HTR-8/SVneo (cell line): ENCODE measurements around the gene CREBBP.

Experiments
- DNase-seq: peaks from one replicate; pipeline ENCODE4 v3.0.0; 2011; ENCODE audit warnings: low spot score, mixed read lengths; ENCODE audit not compliant: insufficient read length
- FAIRE-seq: peaks from 2 replicates; lab custom pipeline; 2011; peaks lifted over from hg19 to GRCh38; lab: Jason Lieb, UNC

Gene CREBBP

DNA sequence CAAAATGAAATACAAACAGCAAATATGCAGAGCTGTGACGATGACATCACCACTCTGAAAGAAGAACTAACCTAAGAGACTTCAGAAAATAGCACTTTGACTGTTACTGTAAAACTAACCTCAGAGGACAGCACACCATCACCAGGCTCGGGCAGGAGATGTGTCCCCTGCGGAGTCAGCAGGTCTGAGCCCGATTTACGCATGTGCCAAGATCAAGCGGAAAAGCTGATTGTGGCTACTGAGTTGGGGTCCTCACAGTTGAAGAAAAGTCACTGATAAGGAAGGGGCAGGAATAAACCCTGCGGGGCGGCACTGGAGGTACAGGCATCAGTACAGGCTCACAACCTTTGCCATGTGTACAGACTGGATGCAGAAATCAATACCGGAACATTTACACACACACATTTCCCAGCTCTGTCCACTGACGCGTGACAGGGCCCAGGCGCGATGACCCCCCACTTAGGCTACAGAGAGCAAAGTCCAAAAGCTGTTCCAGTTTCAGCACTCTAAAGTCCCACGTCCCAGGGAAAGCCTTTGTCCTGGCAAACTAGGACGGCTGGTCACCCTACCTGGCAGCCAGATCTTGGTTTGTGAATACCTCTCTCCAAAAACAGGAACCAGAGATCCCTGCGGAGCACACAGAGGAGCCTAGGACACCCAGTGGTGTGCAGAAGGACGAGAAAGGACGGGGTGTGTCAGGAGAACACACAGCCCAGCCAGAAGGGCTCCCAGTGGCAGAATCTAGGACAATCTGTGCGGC lies 184.7 kb downstream of the CREBBP start:
- FAIRE-seq: no peak
- DNase-seq: no peak

DNA sequence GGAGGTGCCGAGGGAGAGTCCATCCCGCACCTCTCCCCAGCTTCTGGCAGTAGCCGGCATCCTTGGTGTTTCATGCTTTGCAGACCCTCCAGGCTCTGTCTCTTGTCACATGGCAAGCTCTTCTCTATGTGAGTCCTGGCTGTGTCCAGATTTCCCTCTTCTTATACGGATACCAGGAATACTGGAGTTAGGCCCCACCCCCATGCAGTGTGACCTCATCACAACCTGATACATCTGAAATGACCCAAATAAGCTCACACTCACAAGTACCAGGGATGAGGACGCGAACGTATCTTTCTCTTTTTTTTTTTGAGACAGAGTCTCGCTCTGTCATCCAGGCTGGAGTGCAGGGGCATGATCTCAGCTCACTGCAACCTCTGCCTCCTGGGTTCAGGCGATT lies 186.5 kb downstream of the CREBBP start:
- FAIRE-seq (no peak), DNase-seq (no peak)

DNA sequence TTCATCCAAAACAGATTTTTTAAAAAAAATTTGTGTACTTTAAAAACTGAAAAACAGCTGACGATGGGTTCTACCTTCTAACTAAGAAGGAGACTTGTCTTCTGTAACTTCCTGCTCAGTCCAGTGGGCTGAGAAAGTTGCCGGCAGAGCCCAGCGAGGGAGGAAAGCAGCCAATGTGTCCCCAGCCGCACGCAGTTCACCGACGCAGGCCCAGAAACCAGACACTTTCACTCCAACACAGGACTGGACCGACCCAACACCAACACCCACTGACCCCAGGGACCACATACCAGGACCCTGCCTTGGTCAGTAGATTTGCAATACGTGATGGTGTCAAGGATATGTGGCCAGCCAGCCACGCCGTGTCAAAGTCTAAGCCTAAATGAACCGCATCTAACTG lies 188.8 kb downstream of the CREBBP start:
- no peak for FAIRE-seq
- DNase-seq: no peak

DNA sequence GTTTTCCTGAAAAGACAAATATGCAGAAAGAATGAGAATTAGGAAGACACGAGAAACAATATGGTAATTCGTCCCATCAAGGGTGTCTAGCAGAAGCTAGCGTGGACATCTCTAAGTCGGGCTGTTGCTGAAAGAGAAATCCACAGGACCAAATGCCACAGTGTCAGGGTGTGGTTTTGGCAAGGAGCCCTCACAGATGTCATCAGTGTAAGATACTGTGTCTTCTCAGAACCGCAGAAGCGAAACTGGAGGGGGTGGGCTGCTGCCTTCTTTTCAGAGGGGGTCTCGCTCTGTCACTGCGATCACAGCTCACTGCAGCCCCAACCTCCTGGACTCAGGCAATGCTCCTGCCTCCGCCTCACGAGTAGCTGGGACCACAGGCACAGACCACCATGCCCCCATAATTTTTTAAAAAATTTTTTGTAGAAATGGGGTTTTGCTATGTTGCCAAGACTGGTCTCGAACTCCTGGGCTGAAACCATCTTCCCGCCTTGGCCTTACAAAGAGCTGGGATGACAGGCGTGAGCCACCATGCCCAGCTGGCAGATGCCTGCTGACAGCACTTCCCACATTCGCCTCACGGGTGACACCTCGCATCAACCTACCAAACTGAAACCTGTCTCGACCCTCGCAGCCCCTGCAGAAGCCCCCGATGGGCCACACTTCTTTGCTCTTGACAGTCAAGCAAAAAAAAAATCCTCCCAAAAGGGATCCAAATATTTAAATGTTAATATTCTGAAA lies 189.4 kb downstream of the CREBBP start:
- DNase-seq: no peak

DNA sequence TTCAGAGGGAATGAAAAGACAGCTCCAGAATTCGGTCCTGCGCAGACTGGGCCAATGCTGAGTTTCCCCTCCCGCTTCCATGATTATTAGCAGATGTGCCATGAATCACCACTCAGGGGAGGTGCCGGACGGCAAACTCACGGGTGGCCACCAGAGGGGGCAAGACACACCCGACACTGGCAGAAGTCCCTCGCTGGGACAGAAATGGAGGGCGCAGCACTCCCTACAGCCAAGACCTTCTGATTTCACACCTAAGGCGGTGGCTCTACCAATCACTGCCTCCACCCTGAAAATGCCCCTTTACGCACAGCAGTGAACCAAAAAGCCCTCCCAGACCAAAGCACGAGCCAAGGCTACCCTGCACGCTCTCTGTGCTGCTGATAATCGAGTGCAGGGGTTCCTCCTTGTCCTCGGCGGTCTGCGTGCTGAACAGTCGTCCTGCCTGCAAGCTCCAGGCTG lies 190.0 kb downstream of the CREBBP start:
- DNase-seq (peak; percentile 95), FAIRE-seq (peak; percentile 92)

More for the DNA sequence above, 189.4 kb downstream of the CREBBP start:
- FAIRE-seq: no peak

DNA sequence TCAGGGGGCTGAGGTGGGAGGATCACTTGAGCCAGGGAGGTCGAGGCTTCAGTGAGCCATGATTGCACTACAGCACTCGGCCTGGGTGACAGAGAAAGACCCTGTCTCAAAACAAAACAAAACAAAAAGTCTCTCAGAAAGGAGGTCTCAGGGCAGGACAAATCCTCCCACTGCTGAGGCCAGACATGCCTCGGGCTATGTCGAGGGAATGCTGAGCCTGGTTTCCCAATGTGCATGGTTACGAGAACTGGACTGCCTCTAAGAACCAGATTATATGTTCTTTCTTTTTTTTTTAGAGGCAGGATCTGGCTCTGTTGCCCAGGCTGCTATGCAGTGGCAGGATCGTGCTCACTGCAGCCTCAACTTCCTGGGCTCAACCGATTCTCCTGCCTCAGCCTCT lies 190.8 kb downstream of the CREBBP start:
- DNase-seq (no peak), FAIRE-seq (no peak)

DNA sequence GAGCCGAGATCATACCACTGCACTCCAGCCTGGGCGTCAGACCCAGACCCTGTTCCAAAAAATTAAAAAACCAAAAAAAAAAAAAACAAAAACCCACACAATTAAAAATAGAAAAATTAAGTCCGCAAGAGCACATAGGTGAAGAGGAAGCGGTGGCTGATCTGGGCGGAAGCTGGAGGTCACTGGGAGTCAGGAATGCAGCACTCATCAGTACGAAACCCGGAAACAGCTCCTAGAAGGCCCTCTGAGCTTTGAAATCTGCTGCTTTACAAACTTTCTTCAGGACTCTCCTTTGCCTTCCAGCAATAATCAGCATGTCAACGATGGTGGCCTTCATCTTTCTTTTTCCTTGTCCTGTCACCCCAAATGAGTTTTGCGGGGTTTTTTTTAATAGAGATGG lies 192.7 kb downstream of the CREBBP start:
- FAIRE-seq: no peak
- no peak for DNase-seq

DNA sequence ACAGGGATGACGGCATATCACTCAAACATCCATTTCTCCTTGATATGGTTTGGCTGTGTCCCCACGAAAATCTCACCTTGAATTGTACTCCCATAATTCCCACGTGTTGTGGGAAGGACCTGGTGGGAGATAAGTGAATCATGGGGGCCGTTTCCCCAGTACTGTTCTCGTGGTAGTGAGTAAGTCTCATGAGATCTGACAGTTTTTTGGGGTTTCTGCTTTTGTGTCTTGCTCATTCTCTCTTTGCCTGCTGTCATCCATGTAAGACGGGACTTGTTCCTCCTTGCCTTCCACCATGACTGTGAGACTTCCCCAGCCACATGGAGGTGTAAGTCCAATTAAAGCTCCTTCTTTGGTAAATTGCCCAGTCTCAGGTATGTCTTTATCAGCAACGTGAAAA lies 193.5 kb downstream of the CREBBP start:
- no peak for FAIRE-seq
- DNase-seq: no peak

DNA sequence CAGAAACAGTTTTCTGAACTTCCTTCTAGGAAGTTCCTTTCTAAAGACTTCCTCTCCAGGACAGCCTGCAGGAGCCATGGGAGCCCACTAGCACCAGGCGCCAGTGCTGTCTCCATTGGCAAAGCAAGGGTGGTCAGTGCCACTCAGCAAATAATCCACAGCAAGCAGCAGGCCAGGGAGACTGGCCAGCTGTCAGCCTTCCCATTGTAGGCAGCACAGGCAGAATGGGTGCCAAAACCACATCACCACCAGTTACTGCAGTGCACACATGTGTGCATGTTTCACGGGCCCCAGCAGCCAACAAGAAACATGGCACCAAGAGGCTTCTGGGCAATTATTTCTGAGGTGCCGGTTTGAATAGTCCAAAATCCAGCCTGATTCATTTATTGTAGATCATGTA lies 199.3 kb downstream of the CREBBP start:
- DNase-seq (no peak), FAIRE-seq (no peak)

DNA sequence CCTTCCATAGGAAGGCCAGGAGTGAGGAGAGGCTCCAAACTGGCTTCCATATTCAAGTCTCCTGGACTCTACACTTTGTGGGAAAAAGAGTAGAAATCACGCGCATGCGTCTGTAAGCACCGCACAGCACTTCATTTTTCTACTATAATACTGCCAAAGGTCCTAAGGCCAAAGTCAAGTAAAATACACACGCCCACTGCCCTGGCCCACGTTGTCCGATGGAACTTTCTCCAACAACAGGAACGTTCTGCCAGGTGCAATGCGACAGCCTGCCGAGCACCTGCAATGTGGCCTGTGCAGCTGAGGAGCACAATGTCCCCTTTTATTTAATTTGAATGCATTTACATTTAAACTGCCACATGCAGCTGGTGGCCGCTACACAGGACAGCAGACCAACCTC lies 202.5 kb downstream of the CREBBP start:
- FAIRE-seq: no peak
- DNase-seq: no peak

DNA sequence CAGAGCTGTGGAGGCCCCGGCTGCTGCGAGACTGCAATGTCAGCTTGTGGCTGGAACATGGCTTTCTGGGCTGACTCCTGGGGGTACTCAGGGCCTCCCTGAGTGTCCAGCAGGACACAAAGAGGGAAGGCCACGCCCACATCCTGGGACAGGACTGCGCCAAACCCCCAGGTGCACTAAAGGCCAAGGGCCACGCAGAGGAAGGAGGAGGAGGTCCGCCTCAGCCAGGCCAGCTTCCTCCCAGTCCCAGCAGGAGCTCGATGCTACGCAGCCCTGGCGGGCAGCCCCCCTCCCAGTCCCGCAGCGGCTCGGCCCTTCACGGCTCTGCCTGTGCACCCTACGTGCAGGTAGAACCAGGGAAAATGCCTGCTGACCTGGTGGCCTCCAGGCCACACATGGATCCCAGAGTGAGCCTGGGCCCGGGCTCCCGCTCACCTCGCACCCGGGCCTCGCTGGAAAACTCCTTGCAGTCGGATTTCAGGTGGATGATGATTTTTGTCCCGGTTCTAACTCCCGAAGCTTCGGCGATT lies 204.8 kb downstream of the CREBBP start:
- no peak for FAIRE-seq

More for the DNA sequence above, 204.8 kb downstream of the CREBBP start:
- DNase-seq: no peak
